HepG2 (cell line): ENCODE results near the gene ADGRG6. TPM values are rescaled to one million over a fixed set of nuclear protein-coding genes. Genes with fewer than 3 reads are reported as not detected.

ENCODE experiments used
- ADNP ChIP-seq: sonication (generic); formaldehyde crosslinking; IDR thresholded peaks from 2 replicates; pipeline ENCODE4 v1.4.0; 2020; ENCODE audit warnings: missing genetic modification reagents
- ATF1 ChIP-seq: IDR thresholded peaks from 2 replicates; pipeline ENCODE4 v1.6.1; 2016; ENCODE audit warnings: mild to moderate bottlenecking, control low read depth
- DNMT3B ChIP-seq: conservative IDR thresholded peaks from 2 replicates; pipeline ENCODE4 v1.6.1; 2016; ENCODE audit warnings: missing biosample characterization, control low read depth
- JARID2 ChIP-seq: sonication (generic); formaldehyde crosslinking; IDR thresholded peaks from 2 replicates; pipeline ENCODE4 v1.8.1; 2023; ENCODE audit warnings: missing genetic modification reagents, inconsistent platforms; ENCODE audit not compliant: insufficient replicate concordance
- PHF21A ChIP-seq: sonication (generic); formaldehyde crosslinking; IDR thresholded peaks from 2 replicates; pipeline ENCODE4 v1.5.0; 2020; ENCODE audit warnings: mild to moderate bottlenecking, missing genetic modification reagents
- TEAD3 ChIP-seq: optimal IDR thresholded peaks from 2 replicates; pipeline ENCODE3; 2016; ENCODE audit warnings: borderline replicate concordance
- ZFP91 ChIP-seq: sonication (generic); formaldehyde crosslinking; IDR thresholded peaks from 2 replicates; pipeline ENCODE4 v1.9.0; 2022; ENCODE audit warnings: missing genetic modification reagents, mild to moderate bottlenecking, borderline replicate concordance
- ZFYVE20 ChIP-seq: sonication (generic); formaldehyde crosslinking; IDR thresholded peaks from 2 replicates; pipeline ENCODE4 v1.8.0; 2023; ENCODE audit warnings: low read depth, mild to moderate bottlenecking, moderate library complexity, missing genetic modification reagents, borderline replicate concordance
- ZNF207 ChIP-seq: fragments of 450-650 bp; IDR thresholded peaks from 2 replicates; pipeline ENCODE4 v1.6.1; 2016; ENCODE audit warnings: antibody characterized with exemption, borderline replicate concordance
- ZNF367 ChIP-seq: sonication (generic); formaldehyde crosslinking; IDR thresholded peaks from 2 replicates; pipeline ENCODE4 v1.4.0; 2020; ENCODE audit warnings: missing genetic modification reagents, borderline replicate concordance
- ZNF598 ChIP-seq: sonication (generic); formaldehyde crosslinking; IDR thresholded peaks from 2 replicates; pipeline ENCODE4 v1.5.1; 2020; ENCODE audit warnings: mild to moderate bottlenecking, missing genetic modification reagents, borderline replicate concordance
- ZNF83 ChIP-seq: sonication (generic); formaldehyde crosslinking; IDR thresholded peaks from 2 replicates; pipeline ENCODE4 v1.4.0; 2020; ENCODE audit warnings: missing genetic modification reagents, mild to moderate bottlenecking, borderline replicate concordance
- polyA plus RNA-seq, 8 experiments: library from polyadenylated mRNA; depleted of rRNA in 3 of 8; stranded (reverse) in 7 of 8; unstranded in 1 of 8; fragments of >200 nt; fragmentation: Illumina TruSeq in 4 of 8; extraction: Trizol in 4 of 8; gene quantifications; 2 replicates each; pipeline versions ENCODE4 v1.2.1 to v1.2.3, GENCODE V29; 2011 to 2016; ENCODE audit warnings: low read depth in 4 of 8, missing spikeins in 1 of 8, mixed read lengths in 1 of 8; ENCODE audit not compliant: insufficient read depth in 1 of 8
- total RNA-seq, 5 experiments: library from RNA; depleted of rRNA; stranded (reverse); fragments of >200 nt; fragmentation: Illumina TruSeq; extraction: Trizol; gene quantifications; 2 replicates each; pipeline ENCODE4 v1.2.3, GENCODE V29; 2016; ENCODE audit warnings: low read depth in 1 of 5
- TF ChIP-seq, protein P1 (sequence below): sonication (generic); formaldehyde crosslinking; IDR thresholded peaks from 2 replicates; pipeline ENCODE4 v1.5.0; 2020; ENCODE audit warnings: mild to moderate bottlenecking, missing genetic modification reagents, borderline replicate concordance
- TF ChIP-seq, protein P2 (sequence below): sonication (generic); formaldehyde crosslinking; conservative IDR thresholded peaks from 2 replicates; pipeline ENCODE4 v1.8.0; 2022; ENCODE audit warnings: missing genetic modification reagents
- TF ChIP-seq, protein P3 (sequence below): sonication (generic); formaldehyde crosslinking; IDR thresholded peaks from 2 replicates; pipeline ENCODE4 v1.4.0; 2020; ENCODE audit warnings: missing genetic modification reagents
- TF ChIP-seq, protein P4 (sequence below): sonication (generic); formaldehyde crosslinking; IDR thresholded peaks from 2 replicates; pipeline ENCODE4 v1.4.0; 2020; ENCODE audit warnings: low read depth, missing genetic modification reagents

The ADGRG6 gene
- total and polyA plus RNA-seq, 2 of the 13 experiments (the other 11 are each of a cell fraction or from before 2014, with no cell fraction given): 129 to 249 TPM

- no peak for TF ChIP-seq TEAD3 (CRISPR knock-in tag)
- no peak for TF ChIP-seq ZNF367 (CRISPR knock-in tag)
- TF ChIP-seq PHF21A (CRISPR knock-in tag): 0 out of 2 replicates have a peak, but pooled peaks have one; percentile 48
- TF ChIP-seq, protein P1, sequence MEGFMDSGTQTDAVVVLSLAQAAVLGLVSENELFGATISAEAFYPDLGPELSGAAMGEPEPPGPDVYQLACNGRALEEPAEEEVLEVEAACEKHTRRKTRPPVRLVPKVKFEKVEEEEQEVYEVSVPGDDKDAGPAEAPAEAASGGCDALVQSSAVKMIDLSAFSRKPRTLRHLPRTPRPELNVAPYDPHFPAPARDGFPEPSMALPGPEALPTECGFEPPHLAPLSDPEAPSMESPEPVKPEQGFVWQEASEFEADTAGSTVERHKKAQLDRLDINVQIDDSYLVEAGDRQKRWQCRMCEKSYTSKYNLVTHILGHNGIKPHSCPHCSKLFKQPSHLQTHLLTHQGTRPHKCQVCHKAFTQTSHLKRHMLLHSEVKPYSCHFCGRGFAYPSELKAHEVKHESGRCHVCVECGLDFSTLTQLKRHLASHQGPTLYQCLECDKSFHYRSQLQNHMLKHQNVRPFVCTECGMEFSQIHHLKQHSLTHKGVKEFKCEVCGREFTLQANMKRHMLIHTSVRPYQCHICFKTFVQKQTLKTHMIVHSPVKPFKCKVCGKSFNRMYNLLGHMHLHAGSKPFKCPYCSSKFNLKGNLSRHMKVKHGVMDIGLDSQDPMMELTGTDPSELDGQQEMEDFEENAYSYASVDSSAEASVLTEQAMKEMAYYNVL: no peak
- TF ChIP-seq ZNF207: no peak
- no peak for TF ChIP-seq ATF1
- no peak for TF ChIP-seq ZNF598 (CRISPR knock-in tag)
- TF ChIP-seq, protein P2, sequence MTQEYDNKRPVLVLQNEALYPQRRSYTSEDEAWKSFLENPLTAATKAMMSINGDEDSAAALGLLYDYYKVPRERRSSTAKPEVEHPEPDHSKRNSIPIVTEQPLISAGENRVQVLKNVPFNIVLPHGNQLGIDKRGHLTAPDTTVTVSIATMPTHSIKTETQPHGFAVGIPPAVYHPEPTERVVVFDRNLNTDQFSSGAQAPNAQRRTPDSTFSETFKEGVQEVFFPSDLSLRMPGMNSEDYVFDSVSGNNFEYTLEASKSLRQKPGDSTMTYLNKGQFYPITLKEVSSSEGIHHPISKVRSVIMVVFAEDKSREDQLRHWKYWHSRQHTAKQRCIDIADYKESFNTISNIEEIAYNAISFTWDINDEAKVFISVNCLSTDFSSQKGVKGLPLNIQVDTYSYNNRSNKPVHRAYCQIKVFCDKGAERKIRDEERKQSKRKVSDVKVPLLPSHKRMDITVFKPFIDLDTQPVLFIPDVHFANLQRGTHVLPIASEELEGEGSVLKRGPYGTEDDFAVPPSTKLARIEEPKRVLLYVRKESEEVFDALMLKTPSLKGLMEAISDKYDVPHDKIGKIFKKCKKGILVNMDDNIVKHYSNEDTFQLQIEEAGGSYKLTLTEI (CRISPR knock-in tag): no peak
- TF ChIP-seq, protein P3, sequence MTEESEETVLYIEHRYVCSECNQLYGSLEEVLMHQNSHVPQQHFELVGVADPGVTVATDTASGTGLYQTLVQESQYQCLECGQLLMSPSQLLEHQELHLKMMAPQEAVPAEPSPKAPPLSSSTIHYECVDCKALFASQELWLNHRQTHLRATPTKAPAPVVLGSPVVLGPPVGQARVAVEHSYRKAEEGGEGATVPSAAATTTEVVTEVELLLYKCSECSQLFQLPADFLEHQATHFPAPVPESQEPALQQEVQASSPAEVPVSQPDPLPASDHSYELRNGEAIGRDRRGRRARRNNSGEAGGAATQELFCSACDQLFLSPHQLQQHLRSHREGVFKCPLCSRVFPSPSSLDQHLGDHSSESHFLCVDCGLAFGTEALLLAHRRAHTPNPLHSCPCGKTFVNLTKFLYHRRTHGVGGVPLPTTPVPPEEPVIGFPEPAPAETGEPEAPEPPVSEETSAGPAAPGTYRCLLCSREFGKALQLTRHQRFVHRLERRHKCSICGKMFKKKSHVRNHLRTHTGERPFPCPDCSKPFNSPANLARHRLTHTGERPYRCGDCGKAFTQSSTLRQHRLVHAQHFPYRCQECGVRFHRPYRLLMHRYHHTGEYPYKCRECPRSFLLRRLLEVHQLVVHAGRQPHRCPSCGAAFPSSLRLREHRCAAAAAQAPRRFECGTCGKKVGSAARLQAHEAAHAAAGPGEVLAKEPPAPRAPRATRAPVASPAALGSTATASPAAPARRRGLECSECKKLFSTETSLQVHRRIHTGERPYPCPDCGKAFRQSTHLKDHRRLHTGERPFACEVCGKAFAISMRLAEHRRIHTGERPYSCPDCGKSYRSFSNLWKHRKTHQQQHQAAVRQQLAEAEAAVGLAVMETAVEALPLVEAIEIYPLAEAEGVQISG: no peak
- no peak for TF ChIP-seq ZFP91
- TF ChIP-seq ZNF83: no peak
- peak; percentile 10; the same call in 1 of the 2 replicates for TF ChIP-seq ADNP (CRISPR knock-in tag)
- TF ChIP-seq, protein P4, sequence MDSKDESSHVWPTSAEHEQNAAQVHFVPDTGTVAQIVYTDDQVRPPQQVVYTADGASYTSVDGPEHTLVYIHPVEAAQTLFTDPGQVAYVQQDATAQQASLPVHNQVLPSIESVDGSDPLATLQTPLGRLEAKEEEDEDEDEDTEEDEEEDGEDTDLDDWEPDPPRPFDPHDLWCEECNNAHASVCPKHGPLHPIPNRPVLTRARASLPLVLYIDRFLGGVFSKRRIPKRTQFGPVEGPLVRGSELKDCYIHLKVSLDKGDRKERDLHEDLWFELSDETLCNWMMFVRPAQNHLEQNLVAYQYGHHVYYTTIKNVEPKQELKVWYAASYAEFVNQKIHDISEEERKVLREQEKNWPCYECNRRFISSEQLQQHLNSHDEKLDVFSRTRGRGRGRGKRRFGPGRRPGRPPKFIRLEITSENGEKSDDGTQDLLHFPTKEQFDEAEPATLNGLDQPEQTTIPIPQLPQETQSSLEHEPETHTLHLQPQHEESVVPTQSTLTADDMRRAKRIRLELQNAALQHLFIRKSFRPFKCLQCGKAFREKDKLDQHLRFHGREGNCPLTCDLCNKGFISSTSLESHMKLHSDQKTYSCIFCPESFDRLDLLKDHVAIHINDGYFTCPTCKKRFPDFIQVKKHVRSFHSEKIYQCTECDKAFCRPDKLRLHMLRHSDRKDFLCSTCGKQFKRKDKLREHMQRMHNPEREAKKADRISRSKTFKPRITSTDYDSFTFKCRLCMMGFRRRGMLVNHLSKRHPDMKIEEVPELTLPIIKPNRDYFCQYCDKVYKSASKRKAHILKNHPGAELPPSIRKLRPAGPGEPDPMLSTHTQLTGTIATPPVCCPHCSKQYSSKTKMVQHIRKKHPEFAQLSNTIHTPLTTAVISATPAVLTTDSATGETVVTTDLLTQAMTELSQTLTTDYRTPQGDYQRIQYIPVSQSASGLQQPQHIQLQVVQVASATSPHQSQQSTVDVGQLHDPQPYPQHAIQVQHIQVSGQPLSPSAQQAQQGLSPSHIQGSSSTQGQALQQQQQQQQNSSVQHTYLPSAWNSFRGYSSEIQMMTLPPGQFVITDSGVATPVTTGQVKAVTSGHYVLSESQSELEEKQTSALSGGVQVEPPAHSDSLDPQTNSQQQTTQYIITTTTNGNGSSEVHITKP: no peak
- TF ChIP-seq ZFYVE20: no peak
- 0 out of 2 replicates have a peak, but pooled peaks have one; percentile 13 for TF ChIP-seq DNMT3B (CRISPR knock-in tag)
- no peak for TF ChIP-seq JARID2 (CRISPR knock-in tag)
These were observed 71.7 kb downstream of the ADGRG6 start (continued) for GRCh38 chr6:142373268-142374090.
